WTC11 (cell line): ENCODE data around the gene ATL1.

Experiments
- RELA ChIP-seq: sonication (generic); formaldehyde crosslinking; IDR thresholded peaks from 2 replicates; pipeline ENCODE4 v1.8.1; 2022; ENCODE audit warnings: missing genetic modification reagents, mild to moderate bottlenecking, borderline replicate concordance
- SMAD3 ChIP-seq: sonication (generic); formaldehyde crosslinking; IDR thresholded peaks from 2 replicates; pipeline ENCODE4 v1.8.0; 2022; ENCODE audit warnings: missing genetic modification reagents, mild to moderate bottlenecking, borderline replicate concordance
- SP1 ChIP-seq: sonication (generic); formaldehyde crosslinking; conservative IDR thresholded peaks from 2 replicates; pipeline ENCODE4 v1.8.1; 2022; ENCODE audit warnings: missing genetic modification reagents
- TCF7 ChIP-seq: sonication (generic); formaldehyde crosslinking; IDR thresholded peaks from 2 replicates; pipeline ENCODE4 v1.8.0; 2022; ENCODE audit warnings: mild to moderate bottlenecking, low read depth, missing genetic modification reagents, moderate library complexity
- TF ChIP-seq, protein P1 (sequence below): fragments of 200-600 bp; IDR thresholded peaks from 2 replicates; pipeline ENCODE4 v1.8.0; 2022; ENCODE audit warnings: antibody characterized with exemption
- TF ChIP-seq, protein P2 (sequence below): sonication (generic); formaldehyde crosslinking; IDR thresholded peaks from 2 replicates; pipeline ENCODE4 v1.8.0; 2022; ENCODE audit warnings: mild to moderate bottlenecking, missing genetic modification reagents
- TF ChIP-seq, protein P3 (sequence below): sonication (generic); formaldehyde crosslinking; IDR thresholded peaks from 2 replicates; pipeline ENCODE4 v1.8.0; 2022; ENCODE audit warnings: mild to moderate bottlenecking, missing genetic modification reagents
- TF ChIP-seq, protein P4 (sequence below): sonication (generic); formaldehyde crosslinking; IDR thresholded peaks from 2 replicates; pipeline ENCODE4 v1.8.1; 2023; ENCODE audit warnings: mild to moderate bottlenecking, missing genetic modification reagents, moderate library complexity

DNA sequence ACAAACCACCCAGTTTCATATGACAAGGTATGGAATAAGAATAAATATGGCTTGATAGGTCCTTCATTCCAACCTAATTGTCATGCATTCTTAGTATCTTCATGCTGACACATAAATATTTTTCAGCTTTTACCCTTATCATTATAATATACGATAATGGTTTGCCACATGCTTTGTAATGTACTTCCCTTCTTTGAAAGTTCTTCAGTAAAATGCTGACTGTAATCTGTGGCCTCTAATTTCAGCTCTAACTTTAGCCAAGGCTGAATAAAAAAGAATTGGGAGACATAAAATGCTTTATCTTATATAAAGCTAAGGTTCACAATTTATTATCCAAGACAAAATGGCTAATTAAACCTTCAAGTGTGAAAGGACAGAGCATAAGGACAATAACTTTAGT lies 24.9 kb upstream of the ATL1 start:
- TF ChIP-seq, protein P1, sequence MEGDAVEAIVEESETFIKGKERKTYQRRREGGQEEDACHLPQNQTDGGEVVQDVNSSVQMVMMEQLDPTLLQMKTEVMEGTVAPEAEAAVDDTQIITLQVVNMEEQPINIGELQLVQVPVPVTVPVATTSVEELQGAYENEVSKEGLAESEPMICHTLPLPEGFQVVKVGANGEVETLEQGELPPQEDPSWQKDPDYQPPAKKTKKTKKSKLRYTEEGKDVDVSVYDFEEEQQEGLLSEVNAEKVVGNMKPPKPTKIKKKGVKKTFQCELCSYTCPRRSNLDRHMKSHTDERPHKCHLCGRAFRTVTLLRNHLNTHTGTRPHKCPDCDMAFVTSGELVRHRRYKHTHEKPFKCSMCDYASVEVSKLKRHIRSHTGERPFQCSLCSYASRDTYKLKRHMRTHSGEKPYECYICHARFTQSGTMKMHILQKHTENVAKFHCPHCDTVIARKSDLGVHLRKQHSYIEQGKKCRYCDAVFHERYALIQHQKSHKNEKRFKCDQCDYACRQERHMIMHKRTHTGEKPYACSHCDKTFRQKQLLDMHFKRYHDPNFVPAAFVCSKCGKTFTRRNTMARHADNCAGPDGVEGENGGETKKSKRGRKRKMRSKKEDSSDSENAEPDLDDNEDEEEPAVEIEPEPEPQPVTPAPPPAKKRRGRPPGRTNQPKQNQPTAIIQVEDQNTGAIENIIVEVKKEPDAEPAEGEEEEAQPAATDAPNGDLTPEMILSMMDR, result no peak
- no peak for TF ChIP-seq SMAD3 (CRISPR knock-in tag)
- no peak for TF ChIP-seq SP1
- TF ChIP-seq, protein P2, sequence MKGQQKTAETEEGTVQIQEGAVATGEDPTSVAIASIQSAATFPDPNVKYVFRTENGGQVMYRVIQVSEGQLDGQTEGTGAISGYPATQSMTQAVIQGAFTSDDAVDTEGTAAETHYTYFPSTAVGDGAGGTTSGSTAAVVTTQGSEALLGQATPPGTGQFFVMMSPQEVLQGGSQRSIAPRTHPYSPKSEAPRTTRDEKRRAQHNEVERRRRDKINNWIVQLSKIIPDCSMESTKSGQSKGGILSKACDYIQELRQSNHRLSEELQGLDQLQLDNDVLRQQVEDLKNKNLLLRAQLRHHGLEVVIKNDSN (CRISPR knock-in tag), result no peak
- TF ChIP-seq RELA (CRISPR knock-in tag), result no peak
- TF ChIP-seq, protein P3, sequence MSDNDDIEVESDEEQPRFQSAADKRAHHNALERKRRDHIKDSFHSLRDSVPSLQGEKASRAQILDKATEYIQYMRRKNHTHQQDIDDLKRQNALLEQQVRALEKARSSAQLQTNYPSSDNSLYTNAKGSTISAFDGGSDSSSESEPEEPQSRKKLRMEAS, result no peak
- TF ChIP-seq, protein P4, sequence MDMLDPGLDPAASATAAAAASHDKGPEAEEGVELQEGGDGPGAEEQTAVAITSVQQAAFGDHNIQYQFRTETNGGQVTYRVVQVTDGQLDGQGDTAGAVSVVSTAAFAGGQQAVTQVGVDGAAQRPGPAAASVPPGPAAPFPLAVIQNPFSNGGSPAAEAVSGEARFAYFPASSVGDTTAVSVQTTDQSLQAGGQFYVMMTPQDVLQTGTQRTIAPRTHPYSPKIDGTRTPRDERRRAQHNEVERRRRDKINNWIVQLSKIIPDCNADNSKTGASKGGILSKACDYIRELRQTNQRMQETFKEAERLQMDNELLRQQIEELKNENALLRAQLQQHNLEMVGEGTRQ (CRISPR knock-in tag), result no peak
- TF ChIP-seq TCF7 (CRISPR knock-in tag), result no peak
